RPMI8226 (cell line): ENCODE measurements around the gene ALPK1.

ENCODE experiments used
- DNase-seq: peaks from one replicate; pipeline ENCODE4 v3.0.0-alpha.2; 2015

The ALPK1 gene

GRCh38 chr4:112329672-112330375 is 32.7 kb downstream of the ALPK1 start:
- DNase-seq, result no peak

- DNase-seq, result no peak
These were observed 33.8 kb downstream of the ALPK1 start for GRCh38 chr4:112330921-112331320.

GRCh38 chr4:112332398-112332797 is 35.2 kb downstream of the ALPK1 start:
- no peak for DNase-seq

- DNase-seq, result no peak
These were observed 42.9 kb downstream of the ALPK1 start for GRCh38 chr4:112340023-112340422.

- no peak for DNase-seq
These were observed 43.9 kb downstream of the ALPK1 start for GRCh38 chr4:112341033-112341432.

GRCh38 chr4:112343330-112344080 is 46.3 kb downstream of the ALPK1 start:
- DNase-seq, result no peak

GRCh38 chr4:112348488-112349158 is 51.5 kb downstream of the ALPK1 start:
- no peak for DNase-seq

GRCh38 chr4:112352736-112353135 is 55.6 kb downstream of the ALPK1 start:
- no peak for DNase-seq

GRCh38 chr4:112355662-112356061 is 58.5 kb downstream of the ALPK1 start:
- no peak for DNase-seq

GRCh38 chr4:112357453-112357852 is 60.3 kb downstream of the ALPK1 start:
- DNase-seq, result no peak

- DNase-seq, result no peak
These were observed 60.7 kb downstream of the ALPK1 start for GRCh38 chr4:112357897-112358296.

GRCh38 chr4:112358415-112358814 is 61.2 kb downstream of the ALPK1 start:
- no peak for DNase-seq

GRCh38 chr4:112358952-112359749 is 62.0 kb downstream of the ALPK1 start:
- no peak for DNase-seq

GRCh38 chr4:112361181-112361791 is 64.1 kb downstream of the ALPK1 start:
- peak; percentile 37 for DNase-seq

- no peak for DNase-seq
These were observed 73.3 kb downstream of the ALPK1 start for GRCh38 chr4:112370466-112370865.

GRCh38 chr4:112371361-112371760 is 74.2 kb downstream of the ALPK1 start:
- DNase-seq, result no peak

- no peak for DNase-seq
These were observed 77.7 kb downstream of the ALPK1 start for GRCh38 chr4:112374850-112375249.

GRCh38 chr4:112377171-112377570 is 80.0 kb downstream of the ALPK1 start:
- no peak for DNase-seq

GRCh38 chr4:112377594-112378242 is 80.5 kb downstream of the ALPK1 start:
- no peak for DNase-seq

GRCh38 chr4:112378243-112378620 is 81.1 kb downstream of the ALPK1 start:
- DNase-seq, result no peak

GRCh38 chr4:112378858-112379257 is 81.7 kb downstream of the ALPK1 start:
- DNase-seq, result no peak

- DNase-seq, result no peak
These were observed 82.1 kb downstream of the ALPK1 start for GRCh38 chr4:112379306-112379705.
